ENCODE measurements around the gene CD40. TPM values are rescaled to one million over a fixed set of nuclear protein-coding genes. Genes with fewer than 3 reads are reported as not detected.

CD40 gene
- total and polyA plus RNA-seq, 10 of the 15 experiments (the other 5 are each of a cell fraction or from before 2014, with no cell fraction given), result 40.8 to 193 (median 89.5) TPM

GRCh38 chr20:46142124-46142523, 24.0 kb downstream of the CD40 start:
- intact Hi-C loops (cut with micrococcal nuclease; ENCODE audit: unreplicated experiment) (no loop called here), in situ Hi-C loops (cut with MboI) (no loop called here)
- H3K4me3 ChIP-seq, result no peak overlapping the region
- peaks cover 3 to 5% of the 10 kb centered on the region in 2 experiments; a peak in 3 of 4 replicates for H3K27me3 ChIP-seq (replicated peaks in 1 of 2; ENCODE audit: control insufficient read depth in 2 of 2, insufficient read depth in 2 of 2, low read length in 1 of 2)
- no peak overlapping the region for H3K27ac ChIP-seq (ENCODE audit: control insufficient read depth, insufficient read depth)
- no peak for ATAC-seq
- POLR2A ChIA-PET, result no interaction called here
- H3K9ac ChIP-seq (ENCODE audit: control insufficient read depth, insufficient read depth, low read length), result no peak overlapping the region
- 18% methylated on average over 5 of the region's 5 CpGs for WGBS (ENCODE audit: insufficient coverage, insufficient replicate concordance, low lambda C conversion rate, missing lambda C conversion rate)
- no peak overlapping the region for H3K4me2 ChIP-seq (ENCODE audit: control insufficient read depth, insufficient read depth)
- no peaks in the 10 kb centered on the region for H4K20me1 ChIP-seq (ENCODE audit: control insufficient read depth, insufficient read depth)
- H3K9me3 ChIP-seq (replicated peaks; ENCODE audit: control insufficient read depth, insufficient read depth, low read length), result no peaks in the 10 kb centered on the region
- SMC1A ChIA-PET (ENCODE audit: uncharacterized antibody, unreplicated experiment), result interaction anchor here (1.7 kb wide), 1 partner anchor 10 kb away, joined by 5 read pairs; no protein-coding TSS in a partner anchor
- H3K4me1 ChIP-seq (ENCODE audit: control insufficient read depth, insufficient read depth, low read length), result no peaks in the 10 kb centered on the region
- DNase-seq (ENCODE audit: low read depth, low spot score), result no peak
- CTCF ChIA-PET, result interaction anchor here (0.7 kb wide), 1 partner anchor 178 kb away, joined by 4 read pairs; no protein-coding TSS in a partner anchor
- RAD21 ChIA-PET (ENCODE audit: unreplicated experiment), result interaction anchor here (1.2 kb wide), 1 partner anchor 13 kb away, joined by 3 read pairs; no protein-coding TSS in a partner anchor
- no peak overlapping the region for H2AFZ ChIP-seq (ENCODE audit: control insufficient read depth, low read depth, low read length)
- H3K79me2 ChIP-seq (ENCODE audit: control insufficient read depth, insufficient read depth, low read length), result no peaks in the 10 kb centered on the region
- H3K36me3 ChIP-seq (ENCODE audit: control insufficient read depth in 2 of 2, insufficient read depth in 2 of 2, low read length in 1 of 2), result no peaks in the 10 kb centered on the region
- no peak for TF ChIP-seq DPF2 (IDR thresholded peaks at IDR 0.05)
- TF ChIP-seq MTA3 (IDR thresholded peaks at IDR 0.05; ENCODE audit: borderline replicate concordance, low read length), result no peak
- no peak for TF ChIP-seq ZNF207 (IDR thresholded peaks at IDR 0.05; ENCODE audit: borderline replicate concordance)
- no peak for TF ChIP-seq CEBPB (IDR thresholded peaks at IDR 0.05; ENCODE audit: borderline replicate concordance in 1 of 2, low read depth in 2 of 2, low read length in 2 of 2)
- no peak for TF ChIP-seq WRNIP1 (IDR thresholded peaks at IDR 0.05; ENCODE audit: borderline replicate concordance, low read depth, low read length)
- TF ChIP-seq SMAD1 (IDR thresholded peaks at IDR 0.05; ENCODE audit: low read depth, partially characterized antibody), result no peak
- TF ChIP-seq, protein P1, sequence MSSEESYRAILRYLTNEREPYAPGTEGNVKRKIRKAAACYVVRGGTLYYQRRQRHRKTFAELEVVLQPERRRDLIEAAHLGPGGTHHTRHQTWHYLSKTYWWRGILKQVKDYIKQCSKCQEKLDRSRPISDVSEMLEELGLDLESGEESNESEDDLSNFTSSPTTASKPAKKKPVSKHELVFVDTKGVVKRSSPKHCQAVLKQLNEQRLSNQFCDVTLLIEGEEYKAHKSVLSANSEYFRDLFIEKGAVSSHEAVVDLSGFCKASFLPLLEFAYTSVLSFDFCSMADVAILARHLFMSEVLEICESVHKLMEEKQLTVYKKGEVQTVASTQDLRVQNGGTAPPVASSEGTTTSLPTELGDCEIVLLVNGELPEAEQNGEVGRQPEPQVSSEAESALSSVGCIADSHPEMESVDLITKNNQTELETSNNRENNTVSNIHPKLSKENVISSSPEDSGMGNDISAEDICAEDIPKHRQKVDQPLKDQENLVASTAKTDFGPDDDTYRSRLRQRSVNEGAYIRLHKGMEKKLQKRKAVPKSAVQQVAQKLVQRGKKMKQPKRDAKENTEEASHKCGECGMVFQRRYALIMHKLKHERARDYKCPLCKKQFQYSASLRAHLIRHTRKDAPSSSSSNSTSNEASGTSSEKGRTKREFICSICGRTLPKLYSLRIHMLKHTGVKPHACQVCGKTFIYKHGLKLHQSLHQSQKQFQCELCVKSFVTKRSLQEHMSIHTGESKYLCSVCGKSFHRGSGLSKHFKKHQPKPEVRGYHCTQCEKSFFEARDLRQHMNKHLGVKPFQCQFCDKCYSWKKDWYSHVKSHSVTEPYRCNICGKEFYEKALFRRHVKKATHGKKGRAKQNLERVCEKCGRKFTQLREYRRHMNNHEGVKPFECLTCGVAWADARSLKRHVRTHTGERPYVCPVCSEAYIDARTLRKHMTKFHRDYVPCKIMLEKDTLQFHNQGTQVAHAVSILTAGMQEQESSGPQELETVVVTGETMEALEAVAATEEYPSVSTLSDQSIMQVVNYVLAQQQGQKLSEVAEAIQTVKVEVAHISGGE (CRISPR knock-in tag; IDR thresholded peaks at IDR 0.05), result no peak
- no peak for TF ChIP-seq RAD21 (IDR thresholded peaks at IDR 0.05; ENCODE audit: insufficient read depth, low read depth, low read length)
- no peak for TF ChIP-seq KLF5 (IDR thresholded peaks at IDR 0.05; ENCODE audit: partially characterized antibody)
- no peak for TF ChIP-seq ZSCAN29 (IDR thresholded peaks at IDR 0.05)
- no peak for TF ChIP-seq GATAD2B (conservative IDR thresholded peaks at IDR 0.05; ENCODE audit: low read depth)
- TF ChIP-seq EGR1 (IDR thresholded peaks at IDR 0.05; ENCODE audit: borderline replicate concordance in 1 of 2, low read depth in 2 of 2, low read length in 2 of 2), result no peak
- no peak for FAIRE-seq
- BruUV-seq (replicated peaks), result no TSS peak

Data from GM12878 (cell line).